NCI-H146 (cell line): Measurements from ENCODE around the gene NEURL4.

Experiments
- DNase-seq: peaks from one replicate; lab custom pipeline; 2025; lab: John Stamatoyannopoulos, UW

The NEURL4 gene

DNA sequence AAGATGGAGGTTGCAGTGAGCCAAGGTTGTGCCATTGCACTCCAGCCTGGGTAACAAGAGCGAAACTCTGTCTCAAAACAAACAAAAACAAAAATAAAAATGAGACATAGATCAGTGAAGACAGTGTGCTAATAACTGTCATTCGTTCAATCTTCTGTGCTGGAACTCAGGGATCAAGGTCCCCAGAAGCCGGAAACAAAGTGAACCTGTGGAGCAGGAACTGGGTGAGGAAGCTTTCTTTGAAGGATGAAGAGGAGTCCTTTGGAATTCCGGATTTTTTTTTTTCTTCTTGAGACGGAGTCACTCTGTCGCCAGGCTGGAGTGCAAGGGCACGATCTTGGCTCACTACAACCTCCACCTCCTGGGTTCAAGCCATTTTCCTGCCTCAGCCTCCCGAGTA, 49.7 kb downstream of the NEURL4 start:
- no peak for DNase-seq

DNA sequence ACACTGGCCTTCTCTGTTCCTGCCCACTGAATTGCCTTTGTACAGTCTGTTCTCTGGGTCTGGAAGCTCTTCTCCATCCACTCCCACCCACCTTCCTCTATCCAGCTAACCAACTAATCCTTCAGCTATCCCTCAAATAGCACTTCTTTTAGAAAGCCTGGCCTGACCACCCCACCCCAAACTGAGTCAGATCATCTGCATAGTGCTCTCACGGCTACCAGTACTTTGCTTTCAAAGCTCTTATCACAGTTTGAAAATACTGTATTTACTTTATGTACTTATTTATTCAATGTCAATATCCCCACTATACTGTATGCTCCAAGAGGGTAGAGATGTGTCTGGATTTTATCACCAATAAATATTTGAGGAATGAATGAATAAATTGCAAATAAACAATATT, 62.4 kb downstream of the NEURL4 start:
- DNase-seq = no peak
